Activated naive CD4-positive, alpha-beta T cell treated with anti-CD3 and anti-CD28 coated beads, Interleukin-2, amount 50 U/mL, for 16 hours (primary cell): ENCODE data around the gene LACTB.

Source experiments
- DNase-seq: peaks from one replicate; pipeline ENCODE4 v3.0.0-alpha.2; 2020

The LACTB gene

GRCh38 chr15:63181648-63182047, 60.0 kb downstream of the LACTB start:
- no peak for DNase-seq

DNA sequence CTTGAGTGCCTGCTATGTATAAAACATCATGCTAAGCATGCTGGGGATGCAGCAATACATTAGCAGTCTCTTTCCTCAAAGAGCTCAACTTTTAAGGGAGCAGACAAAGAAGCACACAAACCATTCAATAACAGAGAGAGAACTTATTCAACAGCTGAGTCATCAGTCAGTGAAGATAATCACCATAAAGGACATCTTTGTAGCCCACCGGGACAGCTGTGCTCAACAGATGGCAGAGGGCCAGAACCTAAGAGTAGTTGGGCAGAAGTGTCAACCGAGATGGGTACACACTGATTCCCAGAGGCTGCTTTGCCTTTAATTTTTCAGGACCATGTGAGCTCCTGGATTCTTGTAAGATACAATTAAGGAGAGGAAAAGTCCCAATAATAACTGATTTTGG, 63.5 kb downstream of the LACTB start:
- no peak for DNase-seq

DNA sequence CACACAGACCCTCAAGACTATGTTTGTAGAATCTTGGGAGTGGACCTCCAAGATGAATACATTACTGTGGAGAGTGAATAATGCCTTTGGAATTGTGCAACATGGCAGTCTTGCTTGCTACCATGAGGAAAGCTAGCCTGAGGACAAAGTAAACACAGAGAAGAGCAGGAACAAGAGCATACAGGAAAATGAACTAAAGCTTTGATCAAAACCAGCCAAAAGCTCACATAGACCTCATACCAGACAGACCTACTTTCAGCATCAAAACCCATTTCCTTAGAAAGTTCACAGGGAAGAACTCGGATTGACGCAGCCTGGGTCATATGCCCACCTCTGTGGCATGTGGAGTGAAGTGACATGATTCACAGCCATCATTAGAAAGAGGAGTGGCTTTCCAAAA, 64.4 kb downstream of the LACTB start:
- DNase-seq: no peak

DNA sequence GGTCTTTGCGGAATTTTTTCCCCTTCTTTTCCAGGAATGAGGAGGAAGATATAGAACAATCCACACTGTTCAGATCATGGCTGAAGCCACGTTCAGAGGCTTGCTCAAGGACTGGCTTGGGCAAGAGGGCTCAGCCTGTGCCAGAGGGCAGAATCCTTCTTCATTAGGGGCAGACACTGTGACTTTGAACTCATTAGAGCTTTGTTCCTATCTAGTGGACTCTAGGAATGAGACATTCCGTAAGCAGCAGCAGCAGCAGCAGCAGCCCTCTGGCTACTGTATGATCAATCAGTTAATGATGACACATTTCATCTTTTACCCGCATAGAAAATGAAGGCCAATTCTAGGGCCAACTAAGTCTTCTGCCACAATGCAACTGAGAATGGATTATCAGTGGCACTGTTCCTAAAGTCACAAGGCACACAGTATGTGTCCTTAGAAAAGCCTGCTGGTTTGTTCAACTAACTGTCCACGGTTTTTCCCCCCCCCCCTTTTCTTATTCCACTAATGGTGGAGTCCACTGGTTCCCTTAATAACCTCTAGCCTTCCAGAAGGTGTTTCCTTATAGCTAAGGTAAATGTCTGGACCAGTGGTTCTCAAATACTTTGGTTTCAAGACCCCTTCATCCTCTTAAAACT, 66.0 kb downstream of the LACTB start:
- no peak for DNase-seq

- no peak for DNase-seq
Observed at GRCh38 chr15:63188247-63188925, 66.7 kb downstream of the LACTB start.

DNA sequence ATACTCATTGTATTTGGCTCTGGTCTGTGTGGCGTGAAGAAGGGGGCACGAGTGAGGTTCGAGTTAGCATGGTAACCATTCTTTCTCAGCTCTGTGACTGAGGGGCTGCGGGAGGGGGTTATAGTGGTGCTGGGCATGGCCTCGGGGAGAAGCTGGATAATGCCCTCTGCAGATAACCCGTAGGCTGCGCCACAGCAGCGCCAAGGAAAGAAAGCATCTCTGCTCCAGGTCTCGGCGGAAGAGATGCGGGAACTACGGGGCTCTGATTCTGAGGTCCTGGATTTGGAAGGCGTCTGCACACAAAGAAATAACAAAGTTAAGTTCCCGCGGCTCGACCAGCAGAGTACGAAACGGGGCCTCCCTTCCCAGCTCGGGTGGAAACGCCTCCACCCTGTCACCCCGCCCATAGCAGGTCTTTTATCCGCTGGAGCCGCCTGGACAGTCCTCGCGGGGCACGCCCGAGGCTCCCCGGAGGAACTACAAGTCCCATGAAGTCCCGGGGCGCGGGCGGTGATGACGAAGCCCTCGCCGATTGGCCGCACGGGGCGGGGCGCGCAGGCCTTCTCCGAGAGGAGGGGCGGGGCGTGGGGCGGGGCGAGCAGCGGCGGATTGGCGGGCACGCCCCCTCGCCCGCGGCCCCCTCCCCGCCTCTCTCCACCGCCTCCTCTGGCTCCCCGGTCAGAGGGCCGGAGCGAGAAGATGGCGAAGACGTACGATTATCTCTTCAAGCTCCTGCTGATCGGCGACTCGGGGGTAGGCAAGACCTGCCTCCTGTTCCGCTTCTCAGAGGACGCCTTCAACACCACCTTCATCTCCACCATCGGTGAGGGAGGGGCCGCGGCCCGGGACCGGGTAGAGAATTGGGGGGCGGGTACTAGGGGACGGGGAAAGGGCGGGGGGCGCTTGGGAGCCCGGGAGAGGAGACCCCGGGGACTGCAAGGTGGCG, 67.5 kb downstream of the LACTB start, which contains the start of gene RAB8B:
Gene RAB8B, plus strand, starts transcription at position 681 of the 946 bp plus-strand sequence. Its CDS starts 19 bp downstream, at position 700.
- peak; percentile 98 for DNase-seq

DNA sequence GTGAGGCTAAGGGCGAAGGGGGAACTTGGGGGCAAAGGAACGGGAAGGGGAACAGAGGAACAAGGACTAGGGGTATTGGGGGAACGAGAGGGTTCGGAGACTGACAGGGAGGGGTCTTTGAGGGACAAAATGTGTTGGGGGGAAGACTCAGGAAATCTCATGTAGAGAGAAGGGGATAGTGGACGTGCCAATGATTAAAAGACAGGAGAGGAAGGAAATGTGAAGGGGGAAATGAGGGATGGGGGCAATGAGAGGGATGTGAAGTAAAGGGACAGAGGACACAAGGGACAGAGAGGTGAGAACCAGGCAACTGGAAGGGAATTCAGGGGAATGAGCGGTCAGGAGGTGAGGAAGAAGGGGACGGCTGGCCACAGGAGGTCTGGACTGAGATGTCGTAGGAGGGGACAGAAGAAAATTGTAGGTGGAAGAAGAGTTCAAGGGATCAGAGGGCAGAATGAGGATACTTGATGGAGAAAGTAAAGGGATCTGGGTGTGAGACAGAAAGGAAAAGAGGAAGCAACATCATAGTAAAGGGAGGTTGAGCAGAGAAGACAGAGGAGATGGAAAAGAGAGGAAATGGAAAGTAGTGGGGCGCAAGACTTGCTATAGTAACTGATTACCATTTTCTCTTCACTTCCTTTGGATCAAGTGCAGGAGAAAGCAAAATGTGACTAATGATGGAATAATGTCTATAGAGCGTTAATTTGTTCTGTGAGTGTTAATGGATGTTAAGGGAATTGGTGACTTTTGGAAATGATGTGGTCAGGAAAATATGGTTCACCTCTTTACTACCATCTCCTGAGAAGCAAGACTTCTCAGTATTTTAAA, 68.5 kb downstream of the LACTB start:
- no peak for DNase-seq

DNA sequence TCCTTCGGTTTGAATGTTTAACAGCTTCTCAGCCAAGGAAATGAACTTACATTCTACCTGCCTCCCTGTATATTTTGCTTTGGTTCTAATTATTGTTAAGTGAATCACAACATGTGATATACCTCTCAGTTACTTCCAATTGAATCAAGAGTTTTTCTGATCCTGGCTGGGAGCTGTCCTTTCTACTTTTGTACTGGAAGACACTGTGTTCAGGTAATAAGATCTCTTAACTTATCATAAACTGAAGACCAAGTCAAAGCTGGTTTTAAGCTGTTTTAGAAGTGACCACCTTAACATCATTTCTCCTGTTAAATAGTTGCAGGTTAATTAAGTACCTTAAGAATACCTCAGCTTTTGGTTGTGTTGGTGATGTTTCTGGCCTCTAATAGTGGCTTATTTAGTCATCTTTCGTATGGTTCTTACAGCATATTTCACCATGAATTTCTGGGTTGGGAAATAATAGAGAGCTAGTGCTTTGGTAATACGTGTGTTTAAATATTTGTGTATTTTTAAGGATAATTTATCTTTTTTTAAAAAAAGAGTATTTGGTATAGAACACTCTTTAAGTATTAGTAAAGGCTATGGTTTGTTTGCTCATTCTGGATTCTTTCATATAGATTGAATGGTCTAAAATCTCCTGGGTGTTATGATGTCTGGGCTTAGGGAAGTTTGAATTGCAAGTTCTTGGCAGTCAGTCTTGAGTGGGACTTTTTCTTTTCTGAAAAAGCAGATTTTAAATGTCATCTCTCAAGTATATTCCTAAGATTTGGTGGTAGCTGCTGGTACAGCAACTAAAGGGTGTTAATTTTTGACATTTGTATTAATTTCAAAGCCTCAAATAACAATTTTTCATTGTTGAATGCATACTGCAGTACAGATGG, 69.3 kb downstream of the LACTB start:
- DNase-seq: no peak
